GM19351 (cell line): Measurements from ENCODE around the gene NOTCH1.

Experiments
- ATAC-seq: cut with Tn5 transposase; IDR thresholded peaks from one replicate; pipeline ENCODE4 v1.9.1; 2021; ENCODE audit warnings: mild to moderate bottlenecking, moderate library complexity; ENCODE audit not compliant: unreplicated experiment

Gene NOTCH1

GRCh38 chr9:136532799-136533774 lies 12.8 kb downstream of the NOTCH1 start:
- no peak for ATAC-seq

DNA sequence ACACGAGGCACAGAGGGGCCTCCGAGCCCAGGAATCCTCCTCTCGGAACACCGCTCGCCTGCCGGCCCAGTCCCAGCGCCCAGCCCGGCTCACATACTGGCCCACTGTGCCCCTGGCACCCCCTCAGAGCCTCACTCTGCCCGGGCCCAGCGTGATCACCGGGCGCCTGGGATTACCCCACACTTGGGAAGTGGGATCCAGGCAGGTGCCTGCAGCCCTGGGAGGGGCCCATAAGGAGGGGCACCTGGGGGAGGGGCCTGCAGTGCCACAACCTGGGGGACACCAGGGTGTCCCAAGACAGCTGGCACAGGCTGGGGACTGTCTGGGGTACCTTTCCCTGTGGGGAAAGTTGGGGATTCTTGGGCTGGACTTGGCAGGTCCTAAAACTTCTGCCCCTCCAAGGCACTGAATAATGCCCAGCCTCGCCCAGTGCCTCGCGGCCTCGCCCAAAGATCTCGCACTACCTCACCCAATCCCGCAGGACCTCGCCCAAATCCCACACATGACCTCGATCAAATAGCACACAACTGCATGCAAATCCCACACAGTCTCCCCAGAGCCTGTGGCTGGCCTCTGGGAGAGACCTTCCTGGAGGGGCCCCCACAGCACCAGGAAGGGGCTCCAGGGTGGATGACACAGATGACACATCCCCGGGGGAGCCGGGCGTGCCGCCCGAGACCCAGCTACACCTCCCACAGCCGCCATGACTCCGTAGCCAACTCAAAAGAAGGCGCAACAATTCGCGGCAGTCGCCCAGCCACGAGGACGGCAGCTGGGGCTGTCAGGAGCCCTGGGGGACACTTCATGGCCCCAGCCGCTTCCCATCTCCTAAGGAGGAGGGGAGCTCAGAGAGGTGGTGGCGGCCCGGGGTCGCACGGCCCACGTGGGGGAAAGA lies 13.7 kb downstream of the NOTCH1 start:
- no peak for ATAC-seq

GRCh38 chr9:136531186-136531903 lies 14.5 kb downstream of the NOTCH1 start:
- no peak for ATAC-seq

- ATAC-seq = no peak
Observed at GRCh38 chr9:136530461-136531089, 15.3 kb downstream of the NOTCH1 start.

DNA sequence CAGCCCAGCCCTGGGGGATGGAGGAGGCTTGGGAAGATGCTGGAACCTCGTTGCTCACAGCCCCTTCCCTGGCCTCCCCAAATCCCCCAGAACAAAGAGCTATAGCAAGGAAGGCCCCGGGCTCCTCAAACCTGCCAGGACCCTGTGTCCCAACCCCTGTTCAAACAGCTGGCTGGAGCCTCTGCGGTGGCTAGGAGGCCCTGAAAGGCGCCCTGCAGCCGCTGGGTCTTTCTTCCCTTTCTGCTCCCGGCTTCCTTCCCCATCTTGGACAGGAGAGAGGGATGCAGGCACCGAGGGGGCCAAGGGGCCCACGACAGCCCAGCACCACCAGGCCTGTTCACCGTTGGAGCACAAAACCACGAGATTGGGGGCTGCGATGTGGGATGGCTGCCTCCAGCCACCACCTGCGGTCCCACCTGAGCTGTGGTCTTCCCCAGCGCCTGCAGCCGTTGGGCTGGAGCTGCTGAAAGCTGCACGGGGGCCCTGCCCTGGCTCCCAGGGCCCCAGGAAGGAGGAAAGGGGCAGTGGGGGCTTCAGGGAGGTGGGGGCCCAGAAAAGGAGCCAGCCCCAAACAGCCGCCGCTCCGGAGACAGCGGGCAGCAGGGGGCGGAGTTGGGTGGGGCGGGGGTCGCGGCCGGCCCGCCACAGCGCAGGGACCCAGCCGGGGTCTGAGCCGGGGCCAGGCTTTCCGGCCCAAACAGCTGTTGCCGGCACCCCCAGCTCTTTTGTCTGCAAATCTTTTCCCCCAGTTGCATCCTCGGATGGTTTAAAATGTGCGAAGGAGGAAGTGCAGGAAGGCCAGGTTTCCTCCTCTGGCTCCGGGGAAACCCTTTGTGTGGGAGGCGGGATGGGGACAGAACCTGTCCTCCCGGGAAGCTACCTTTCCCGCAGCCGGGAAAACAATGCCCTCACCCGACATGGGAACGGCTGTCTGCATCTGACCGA lies 16.1 kb downstream of the NOTCH1 start:
- no peak for ATAC-seq

- no peak for ATAC-seq
Observed at GRCh38 chr9:136528716-136529341, 17.0 kb downstream of the NOTCH1 start.

DNA sequence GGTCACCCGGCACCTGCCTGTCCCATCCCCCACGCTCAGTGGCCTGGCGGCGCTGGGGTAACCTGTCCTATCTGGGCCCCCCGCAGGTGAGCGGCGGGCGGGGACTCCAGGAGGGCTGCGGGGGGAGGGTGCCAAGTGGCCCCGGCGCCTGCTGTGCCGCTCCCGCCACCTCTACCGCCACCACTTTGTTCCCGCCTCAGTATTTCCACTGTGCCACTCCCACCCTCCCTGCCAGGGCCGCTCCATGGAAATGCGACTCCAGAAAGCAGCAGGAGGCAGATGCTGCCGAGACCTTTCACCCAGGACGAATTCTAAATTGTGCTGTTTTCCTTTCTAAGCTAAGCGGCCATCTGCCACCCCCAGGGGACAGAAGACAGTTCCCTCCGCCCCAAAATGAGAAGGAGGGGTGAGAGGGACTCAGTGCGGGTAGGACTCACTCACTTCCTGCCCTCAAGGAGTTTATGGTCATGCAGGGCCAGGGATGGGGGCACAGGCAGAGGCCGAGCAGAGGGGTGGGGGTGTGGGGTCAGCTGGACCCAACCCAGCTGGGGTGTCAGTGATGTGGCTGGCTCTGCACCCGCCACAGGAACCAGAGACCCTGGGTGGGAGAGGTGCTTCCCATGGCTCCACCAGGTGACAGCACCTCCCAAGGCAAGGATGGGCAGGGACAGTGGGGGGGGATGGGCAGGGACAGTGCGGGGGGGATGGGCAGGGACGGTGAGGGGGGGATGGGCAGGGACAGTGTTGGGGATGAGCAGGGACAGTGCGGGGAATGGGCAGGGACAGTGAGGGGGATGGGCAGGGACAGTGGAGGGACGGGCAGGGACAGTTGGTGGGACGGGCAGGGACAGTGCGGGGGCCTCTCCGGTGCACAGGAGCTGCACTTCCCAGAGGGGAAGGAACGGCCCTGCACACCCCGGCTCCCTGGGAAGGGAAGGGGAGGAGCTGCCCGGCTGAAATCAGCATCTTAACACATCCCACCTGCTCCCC lies 17.8 kb downstream of the NOTCH1 start:
- no peak for ATAC-seq

GRCh38 chr9:136527131-136527530 lies 18.7 kb downstream of the NOTCH1 start:
- no peak for ATAC-seq

DNA sequence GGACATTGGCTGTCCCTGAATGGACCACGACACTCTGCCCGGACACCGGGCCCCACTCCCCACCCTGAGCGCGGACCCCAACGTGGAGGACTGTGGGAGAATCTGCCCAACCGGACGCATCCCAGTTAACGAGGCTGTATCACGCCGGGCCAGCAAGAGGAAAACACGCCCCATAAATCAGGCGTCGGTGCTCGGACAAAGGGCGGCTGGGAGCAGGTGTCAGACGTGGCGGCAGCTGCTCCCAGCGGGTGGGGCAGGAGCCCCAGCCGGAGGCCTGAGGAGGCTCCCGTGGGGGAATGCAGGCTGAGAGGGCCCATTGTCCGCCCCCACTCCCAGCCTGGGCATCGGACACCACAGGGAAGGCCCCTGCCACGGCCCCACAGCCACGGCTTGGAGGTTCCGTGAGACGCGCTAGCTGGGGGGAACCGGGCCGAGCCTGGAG lies 19.2 kb downstream of the NOTCH1 start:
- no peak for ATAC-seq

DNA sequence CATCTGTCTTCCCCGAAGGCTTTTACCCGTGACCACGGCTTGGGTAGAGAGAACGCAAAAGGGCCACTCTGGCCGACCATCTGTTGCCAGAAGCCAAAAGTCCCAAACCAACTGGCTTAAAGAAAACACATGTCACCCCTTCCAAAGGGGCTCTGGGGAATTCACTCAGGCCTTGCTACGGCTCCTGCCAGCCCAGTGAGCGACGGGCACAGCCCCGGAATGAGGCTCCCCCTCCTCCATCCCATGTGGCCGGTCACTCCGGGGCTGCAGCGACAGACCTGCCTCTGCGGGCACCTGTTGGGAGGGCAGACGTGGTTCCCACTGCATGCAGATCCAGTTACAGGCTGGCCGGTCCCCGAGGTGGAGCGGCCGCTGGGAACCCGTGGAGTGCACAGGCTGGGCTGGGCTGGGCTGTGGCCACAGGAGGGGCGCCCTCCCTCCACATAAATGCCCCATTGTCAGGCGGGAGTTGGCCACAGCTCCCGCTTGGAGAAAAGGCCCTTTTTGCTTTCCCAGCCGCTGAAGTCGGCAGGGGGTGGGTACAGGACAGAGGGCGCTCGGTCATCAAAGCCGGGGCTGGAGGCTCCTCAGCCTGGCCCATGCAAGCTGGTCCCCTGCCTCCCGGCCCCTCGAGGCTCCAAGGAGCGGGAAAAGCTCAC lies 19.9 kb downstream of the NOTCH1 start:
- no peak for ATAC-seq

DNA sequence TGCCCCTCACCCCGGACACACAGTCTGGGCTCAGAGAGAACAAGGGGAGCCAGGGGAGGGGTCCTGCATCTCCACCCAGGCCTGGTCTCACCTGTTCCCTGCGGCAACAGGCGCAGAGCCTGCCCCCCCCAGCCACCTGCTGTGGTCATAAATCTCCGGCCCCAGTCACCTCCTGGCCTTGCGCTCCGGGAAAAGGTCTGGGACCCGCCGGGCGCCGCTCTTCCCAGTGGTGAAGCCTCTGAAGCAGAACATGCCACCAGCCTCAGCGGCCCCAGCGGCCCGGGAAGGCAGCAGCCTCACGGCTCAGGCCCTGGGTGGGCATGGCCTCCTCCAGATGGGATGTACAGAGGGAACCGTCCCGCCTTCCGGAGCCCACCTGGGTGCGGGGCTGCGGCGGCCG lies 20.6 kb downstream of the NOTCH1 start:
- ATAC-seq = no peak

- no peak for ATAC-seq
Observed at GRCh38 chr9:136522314-136523237, 23.3 kb downstream of the NOTCH1 start.

GRCh38 chr9:136521537-136521936 lies 24.3 kb downstream of the NOTCH1 start:
- ATAC-seq = no peak

DNA sequence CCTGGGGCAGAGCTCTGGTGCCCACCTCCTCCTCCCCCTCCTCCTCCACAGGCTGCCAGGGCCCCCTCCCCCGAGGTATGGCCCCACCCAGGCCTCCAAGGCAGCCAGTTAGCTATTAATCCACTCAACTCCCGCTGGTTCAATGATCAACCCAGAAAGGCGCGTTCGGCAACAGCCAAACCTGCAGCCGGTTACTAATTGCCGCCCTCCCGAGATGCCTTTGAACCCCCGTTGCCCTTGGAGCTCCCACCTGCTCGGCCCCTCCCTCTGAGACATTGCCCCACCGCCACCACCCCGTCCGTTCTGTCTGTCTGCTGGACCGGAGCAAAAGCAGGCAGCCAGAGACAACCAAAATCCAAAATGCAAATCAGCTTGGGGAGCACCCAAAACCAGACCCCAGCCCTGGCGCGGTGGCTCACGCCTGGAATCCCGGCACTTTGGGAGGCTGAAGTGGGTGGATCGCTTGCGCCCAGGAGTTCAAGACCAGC lies 25.8 kb downstream of the NOTCH1 start:
- no peak for ATAC-seq

DNA sequence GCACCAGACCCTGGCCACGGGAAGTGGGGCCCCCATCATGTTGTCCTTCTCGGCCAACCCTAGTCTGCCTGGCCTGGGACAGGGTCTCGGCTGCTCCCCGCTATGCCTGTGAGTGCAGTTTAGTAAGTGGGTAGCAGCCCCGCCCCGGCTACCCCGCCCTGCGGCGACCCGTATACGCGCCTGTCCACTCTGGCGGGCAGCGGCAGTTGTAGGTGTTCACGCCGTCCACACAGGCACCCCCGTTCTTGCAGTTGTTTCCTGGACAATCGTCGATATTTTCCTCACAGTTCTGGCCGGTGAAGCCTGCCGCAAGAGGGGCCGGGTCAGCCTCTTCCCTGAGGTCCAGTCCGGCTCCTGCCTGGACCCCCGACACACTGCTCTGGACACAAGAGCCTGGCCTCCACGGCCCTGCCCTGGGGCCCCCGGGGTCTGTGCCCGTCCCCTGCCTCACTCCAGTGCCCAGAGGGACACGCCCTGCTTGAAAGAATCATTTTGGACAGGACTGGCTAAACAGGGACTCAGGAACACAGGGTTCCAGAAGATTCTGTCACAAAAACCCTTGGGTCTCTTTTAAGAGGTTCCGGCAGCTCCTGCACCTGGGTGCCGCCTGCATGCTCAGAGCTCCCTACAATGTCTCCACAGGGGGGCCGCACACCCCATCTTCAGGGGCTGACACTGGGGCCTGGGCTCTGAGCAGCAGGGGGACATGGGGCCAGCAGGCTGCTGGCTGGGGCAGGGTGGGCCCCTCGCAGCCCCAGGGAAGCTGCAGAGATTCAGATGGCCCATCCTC lies 26.4 kb downstream of the NOTCH1 start:
- ATAC-seq = no peak
